Mammary epithelial cell (primary cell): ENCODE data around the gene FBXO47.

Source experiments
- CTCF ChIP-seq, 2 donors: IDR thresholded peaks in 1 of 2; conservative IDR thresholded peaks in 1 of 2; 2 replicates each; pipeline ENCODE4 v1.5.1; 2011 to 2012; ENCODE audit warnings: inconsistent platforms in 2 of 2, low read length in 2 of 2, mild to moderate bottlenecking in 2 of 2, control low read depth in 1 of 2, low read depth in 1 of 2; ENCODE audit not compliant: insufficient read depth in 1 of 2; ENCODE audit errors: extremely low read depth in 1 of 2
- EZH2 ChIP-seq: IDR thresholded peaks from 2 replicates; pipeline ENCODE4 v1.6.1; 2012; ENCODE audit warnings: low read length, inconsistent platforms, borderline replicate concordance

DNA sequence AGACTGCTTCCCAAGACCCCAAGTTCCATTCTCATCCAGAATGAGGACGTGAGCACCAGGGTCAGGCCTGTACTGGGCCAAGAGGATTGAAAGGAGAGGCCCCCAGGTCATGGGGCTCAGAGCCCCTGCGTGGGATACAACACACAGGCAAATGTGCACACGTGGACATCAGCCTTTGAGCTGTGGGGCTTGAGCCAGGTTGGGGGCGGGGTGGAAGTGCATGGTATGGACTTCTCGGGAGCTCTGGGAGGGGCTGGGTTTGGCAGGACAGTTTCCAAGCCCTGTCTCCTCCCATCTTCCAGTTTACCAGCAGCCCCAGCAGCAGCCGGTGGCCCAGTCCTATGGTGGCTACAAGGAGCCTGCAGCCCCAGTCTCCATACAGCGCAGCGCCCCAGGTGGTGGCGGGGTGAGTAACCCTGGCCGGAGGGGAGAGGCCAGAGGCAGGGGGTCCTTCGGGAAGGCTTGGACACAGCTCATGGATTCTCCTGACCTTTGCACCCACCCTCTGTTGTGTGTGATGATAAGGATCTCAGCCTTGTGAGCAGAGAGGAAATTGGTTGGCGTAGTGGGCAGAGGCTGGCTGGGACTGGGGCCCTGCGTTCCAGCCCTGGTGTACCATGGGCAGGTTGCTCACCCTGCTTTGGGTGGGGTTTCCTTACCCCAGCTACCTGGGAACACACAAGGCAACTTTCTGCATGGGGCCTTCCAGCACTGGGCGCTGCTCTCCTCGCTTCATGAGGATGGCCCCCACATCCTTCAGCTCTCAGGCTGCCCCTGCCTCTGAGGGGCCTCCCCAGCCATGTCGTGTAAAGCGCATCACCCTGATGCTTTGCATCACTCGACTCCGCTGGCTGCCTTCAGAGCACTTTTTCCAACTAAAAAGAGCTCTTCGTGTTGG, 52.2 kb downstream of the FBXO47 start:
- no peak for TF ChIP-seq CTCF (conservative IDR thresholded peaks at IDR 0.05 in 1 of 2, IDR thresholded peaks at IDR 0.05 in 1 of 2; ENCODE audit: extremely low read depth in 1 of 2, insufficient read depth in 1 of 2, low read depth in 1 of 2, low read length in 2 of 2)
- no peak for TF ChIP-seq EZH2
